Lower leg skin (tissue), 3 donors: Measurements from ENCODE around the gene OLA1.

ENCODE experiments used
- CTCF ChIP-seq, 3 donors: fragments of 450-650 bp; IDR thresholded peaks; one replicate each; pipeline ENCODE4 v1.5.1; 2016; ENCODE audit warnings: antibody characterized with exemption in 3 of 3, mild to moderate bottlenecking in 3 of 3, moderate library complexity in 2 of 3
- POLR2A ChIP-seq, 2 donors: fragments of 450-650 bp; IDR thresholded peaks; one replicate each; pipeline ENCODE4 v1.6.1; 2016 to 2017; ENCODE audit warnings: antibody characterized with exemption in 2 of 2, mild to moderate bottlenecking in 1 of 2, moderate library complexity in 1 of 2

- TF ChIP-seq CTCF (IDR thresholded peaks at IDR 0.05) (no peak), POLR2A (IDR thresholded peaks at IDR 0.05) (no peak)
Measured at GRCh38 chr2:174036825-174037224, 211.5 kb downstream of the OLA1 start.
